Mesothelial cell of epicardium (in vitro differentiated cells): ENCODE results near the gene NBL1. TPM values are rescaled to one million over a fixed set of nuclear protein-coding genes. Genes with fewer than 3 reads are reported as not detected.
"Not testable (repeated sequence)": the region's sequence is repeated elsewhere in the genome, so short reads cannot be mapped to it uniquely, and the experiment has no call there.

Experiments used
- DNase-seq, 2 experiments: peaks; one replicate each; pipeline ENCODE4 v3.0.0; 2021; ENCODE audit warnings: low spot score in 2 of 2; ENCODE audit not compliant: unreplicated experiment in 2 of 2
- H3K27ac Mint-ChIP-seq: 2 replicates; pipeline ENCODE4 v1.8.0; 2021; ENCODE audit warnings: mixed read lengths
- H3K27me3 Mint-ChIP-seq: 2 replicates; pipeline ENCODE4 v1.8.0; 2021; ENCODE audit warnings: low read depth, mixed read lengths
- H3K36me3 Mint-ChIP-seq: 2 replicates; pipeline ENCODE4 v1.8.0; 2021; ENCODE audit warnings: mixed read lengths
- H3K4me1 Mint-ChIP-seq: 2 replicates; pipeline ENCODE4 v1.8.0; 2021; ENCODE audit warnings: mixed read lengths
- H3K4me3 Mint-ChIP-seq: 2 replicates; pipeline ENCODE4 v1.8.0; 2021; ENCODE audit warnings: mild to moderate bottlenecking, moderate library complexity, mixed read lengths
- H3K9me3 Mint-ChIP-seq: 2 replicates; pipeline ENCODE4 v1.8.0; 2021; ENCODE audit warnings: mixed read lengths
- total RNA-seq: library from RNA; stranded (reverse); gene quantifications from 3 replicates; pipeline ENCODE4 v1.2.1, GENCODE V29; 2021
- TF ChIP-seq, protein P1 (sequence below): fragments of 200-600 bp; sonication (generic); IDR thresholded peaks from one replicate; pipeline ENCODE4 v1.5.0; 2021; ENCODE audit warnings: antibody characterized with exemption; ENCODE audit not compliant: unreplicated experiment

The NBL1 gene
- total RNA-seq, 1 donor from 2014 or later: 22.9 TPM

DNA sequence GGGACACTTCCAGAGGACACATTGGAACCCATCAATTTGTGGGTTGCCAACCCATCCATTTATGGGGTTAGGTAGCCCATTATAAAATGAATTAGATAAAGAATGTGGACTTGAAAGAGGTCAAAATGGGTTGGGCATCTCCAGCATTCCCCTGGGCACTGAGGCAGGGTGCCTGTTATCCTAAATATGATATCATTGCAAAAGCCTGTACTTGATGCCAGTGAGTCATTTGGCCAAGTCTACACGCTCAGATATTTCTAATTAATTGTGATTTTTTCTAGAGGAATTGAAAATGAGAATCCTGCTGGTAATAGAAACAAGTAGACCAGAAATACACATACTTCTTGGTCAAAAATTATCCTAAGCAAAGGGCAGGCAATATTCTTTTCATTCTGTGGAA, 21.9 kb upstream of the NBL1 start:
- no peaks in the 10 kb centered on the region for H3K9me3 Mint-ChIP-seq
- DNase-seq: no peak
- TF ChIP-seq, protein P1, sequence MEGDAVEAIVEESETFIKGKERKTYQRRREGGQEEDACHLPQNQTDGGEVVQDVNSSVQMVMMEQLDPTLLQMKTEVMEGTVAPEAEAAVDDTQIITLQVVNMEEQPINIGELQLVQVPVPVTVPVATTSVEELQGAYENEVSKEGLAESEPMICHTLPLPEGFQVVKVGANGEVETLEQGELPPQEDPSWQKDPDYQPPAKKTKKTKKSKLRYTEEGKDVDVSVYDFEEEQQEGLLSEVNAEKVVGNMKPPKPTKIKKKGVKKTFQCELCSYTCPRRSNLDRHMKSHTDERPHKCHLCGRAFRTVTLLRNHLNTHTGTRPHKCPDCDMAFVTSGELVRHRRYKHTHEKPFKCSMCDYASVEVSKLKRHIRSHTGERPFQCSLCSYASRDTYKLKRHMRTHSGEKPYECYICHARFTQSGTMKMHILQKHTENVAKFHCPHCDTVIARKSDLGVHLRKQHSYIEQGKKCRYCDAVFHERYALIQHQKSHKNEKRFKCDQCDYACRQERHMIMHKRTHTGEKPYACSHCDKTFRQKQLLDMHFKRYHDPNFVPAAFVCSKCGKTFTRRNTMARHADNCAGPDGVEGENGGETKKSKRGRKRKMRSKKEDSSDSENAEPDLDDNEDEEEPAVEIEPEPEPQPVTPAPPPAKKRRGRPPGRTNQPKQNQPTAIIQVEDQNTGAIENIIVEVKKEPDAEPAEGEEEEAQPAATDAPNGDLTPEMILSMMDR: no peak
- H3K36me3 Mint-ChIP-seq: peaks cover 15% of the 10 kb centered on the region
- no peak overlapping the region for H3K4me3 Mint-ChIP-seq
- H3K27me3 Mint-ChIP-seq: no peaks in the 10 kb centered on the region
- peaks cover 13% of the 10 kb centered on the region for H3K4me1 Mint-ChIP-seq
- no peak overlapping the region for H3K27ac Mint-ChIP-seq

GRCh38 chr1:19623523-19623922, 20.6 kb upstream of the NBL1 start:
- H3K4me3 Mint-ChIP-seq: no peak overlapping the region
- no peaks in the 10 kb centered on the region for H3K27me3 Mint-ChIP-seq
- no peaks in the 10 kb centered on the region for H3K9me3 Mint-ChIP-seq
- no peak overlapping the region for H3K27ac Mint-ChIP-seq
- H3K36me3 Mint-ChIP-seq: peaks cover 20% of the 10 kb centered on the region
- H3K4me1 Mint-ChIP-seq: peaks cover 13% of the 10 kb centered on the region
- TF ChIP-seq, protein P1: no peak
- no peak for DNase-seq

- no peaks in the 10 kb centered on the region for H3K9me3 Mint-ChIP-seq
- H3K4me3 Mint-ChIP-seq: no peak overlapping the region
- peaks cover 6% of the 10 kb centered on the region for H3K4me1 Mint-ChIP-seq
- DNase-seq: no peak
- TF ChIP-seq, protein P1: no peak
- peaks cover 27% of the 10 kb centered on the region for H3K36me3 Mint-ChIP-seq
- no peaks in the 10 kb centered on the region for H3K27me3 Mint-ChIP-seq
- no peak overlapping the region for H3K27ac Mint-ChIP-seq
These were observed 18.7 kb upstream of the NBL1 start for GRCh38 chr1:19625291-19625937.

GRCh38 chr1:19628879-19629278, 15.2 kb upstream of the NBL1 start:
- TF ChIP-seq, protein P1: no peak
- Mint-ChIP-seq H3K27ac (no peak overlapping the region), H3K27me3 (no peaks in the 10 kb centered on the region), H3K36me3 (peaks cover 20% of the 10 kb centered on the region), H3K9me3 (no peaks in the 10 kb centered on the region), H3K4me1 (peaks cover 3% of the 10 kb centered on the region), H3K4me3 (no peak overlapping the region)
- no peak for DNase-seq

DNA sequence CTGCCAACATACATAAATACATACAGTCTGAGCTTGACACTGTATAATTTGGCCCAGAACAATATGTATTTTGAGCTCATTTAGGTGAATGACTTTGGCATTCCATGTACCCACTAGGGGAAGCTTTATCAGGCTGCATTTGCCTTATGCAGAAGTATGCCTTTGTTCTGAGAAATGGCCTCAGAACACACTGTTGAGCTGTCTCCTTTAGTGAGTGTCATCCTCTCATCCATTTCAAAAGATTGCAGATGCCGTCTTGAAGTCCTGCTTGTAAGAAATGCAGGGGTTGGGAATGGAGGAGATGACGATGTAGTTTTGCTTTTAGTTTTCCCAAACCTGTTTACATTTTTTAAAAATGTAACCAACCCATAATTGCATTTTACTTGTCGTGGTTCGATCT, 14.8 kb upstream of the NBL1 start:
- no peaks in the 10 kb centered on the region for H3K9me3 Mint-ChIP-seq
- peaks cover 3% of the 10 kb centered on the region for H3K4me1 Mint-ChIP-seq
- no peak overlapping the region for H3K27ac Mint-ChIP-seq
- TF ChIP-seq, protein P1: no peak
- H3K4me3 Mint-ChIP-seq: no peak overlapping the region
- DNase-seq: no peak
- H3K36me3 Mint-ChIP-seq: peaks cover 19% of the 10 kb centered on the region
- H3K27me3 Mint-ChIP-seq: no peaks in the 10 kb centered on the region

DNA sequence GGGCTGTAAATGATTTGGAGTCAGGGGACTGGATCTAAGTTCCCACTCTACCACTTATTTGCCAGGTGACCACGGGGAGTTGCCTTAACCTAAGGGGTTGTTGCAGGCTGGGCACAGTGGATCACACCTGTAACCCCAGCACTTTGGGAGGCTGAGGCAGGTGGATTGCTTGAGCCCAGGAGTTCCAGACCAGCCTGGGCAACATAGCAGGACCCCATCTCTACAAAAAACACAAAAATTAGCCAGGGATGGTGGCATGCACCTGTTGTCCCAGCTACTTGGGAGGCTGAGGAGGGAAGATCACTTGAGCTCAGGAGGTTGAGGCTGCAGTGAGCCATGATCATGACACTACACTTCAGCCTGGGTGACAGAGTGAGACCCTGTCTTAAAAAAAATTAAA, 13.9 kb upstream of the NBL1 start:
- not testable (repeated sequence) for H3K27ac Mint-ChIP-seq, H3K9me3 Mint-ChIP-seq, H3K4me1 Mint-ChIP-seq, H3K27me3 Mint-ChIP-seq, DNase-seq, H3K4me3 Mint-ChIP-seq
- peaks cover 17% of the 10 kb centered on the region for H3K36me3 Mint-ChIP-seq
